ENCODE measurements around the gene USP25. TPM values are rescaled to one million over a fixed set of nuclear protein-coding genes. Genes with fewer than 3 reads are reported as not detected.

USP25 gene
- total RNA-seq, 3 donors from 2014 or later (not counting 1 experiment from before 2014, with no cell fraction given): 67.0 to 95.4 (median 76.4) TPM

DNA sequence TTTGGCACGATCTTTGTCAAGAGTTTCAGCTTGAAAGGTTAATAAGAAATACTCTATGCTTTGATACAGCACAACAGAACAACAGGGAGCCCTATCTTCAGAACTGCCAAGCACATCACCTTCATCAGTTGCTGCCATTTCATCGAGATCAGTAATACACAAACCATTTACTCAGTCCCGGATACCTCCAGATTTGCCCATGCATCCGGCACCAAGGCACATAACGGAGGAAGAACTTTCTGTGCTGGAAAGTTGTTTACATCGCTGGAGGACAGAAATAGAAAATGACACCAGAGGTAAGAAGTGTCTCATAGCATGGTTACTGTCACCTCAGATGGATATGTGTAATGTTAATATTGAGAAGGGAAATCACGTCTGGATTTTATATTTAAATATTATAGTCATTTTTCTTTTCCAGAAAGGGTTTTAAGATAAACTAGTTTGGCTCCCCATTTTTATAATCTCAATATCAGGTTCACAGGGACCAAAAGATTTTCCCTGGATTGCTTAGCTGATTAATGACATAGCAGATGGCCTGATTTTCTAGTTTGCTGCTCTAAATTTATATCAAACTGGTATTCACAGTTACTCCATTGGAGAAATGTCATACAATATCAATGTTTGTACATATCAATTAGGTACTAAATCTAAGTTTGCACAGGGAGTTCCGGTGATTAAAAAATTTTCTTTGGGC lies 97.3 kb downstream of the USP25 start:
- Histone ChIP-seq H3K36me3 (ENCODE audit: control insufficient read depth, insufficient read depth, low read length) (peaks cover 26% of the 10 kb centered on the region), H3K4me3 (ENCODE audit: low read length) (no peak overlapping the region), H3K27me3 (ENCODE audit: control insufficient read depth, insufficient read depth, low read length) (no peaks in the 10 kb centered on the region), H3K4me1 (ENCODE audit: control insufficient read depth, insufficient read depth, low read length) (peaks cover 5% of the 10 kb centered on the region), H3K27ac (ENCODE audit: low read length) (no peak overlapping the region), H3K9me3 (ENCODE audit: control insufficient read depth, insufficient read depth, low read length) (no peaks in the 10 kb centered on the region)
- Mint-ChIP-seq H3K4me3 (no peak overlapping the region), H3K9me3 (no peaks in the 10 kb centered on the region), H3K36me3 (peaks cover 5% of the 10 kb centered on the region), H3K27ac (peak overlapping the region in 1 of 2 donors; percentile 52), H3K27me3 (ENCODE audit: low read depth in 2 of 2) (no peaks in the 10 kb centered on the region), H3K4me1 (peaks cover 33 to 37% of the 10 kb centered on the region in 2 donors)
- ATAC-seq: no peak
- no peak for DNase-seq
- intact Hi-C loops (cut with micrococcal nuclease): no loop called here
- WGBS (ENCODE audit: insufficient coverage): 99% methylated on average over 5 of the region's 8 CpGs
- TF ChIP-seq, protein P1, sequence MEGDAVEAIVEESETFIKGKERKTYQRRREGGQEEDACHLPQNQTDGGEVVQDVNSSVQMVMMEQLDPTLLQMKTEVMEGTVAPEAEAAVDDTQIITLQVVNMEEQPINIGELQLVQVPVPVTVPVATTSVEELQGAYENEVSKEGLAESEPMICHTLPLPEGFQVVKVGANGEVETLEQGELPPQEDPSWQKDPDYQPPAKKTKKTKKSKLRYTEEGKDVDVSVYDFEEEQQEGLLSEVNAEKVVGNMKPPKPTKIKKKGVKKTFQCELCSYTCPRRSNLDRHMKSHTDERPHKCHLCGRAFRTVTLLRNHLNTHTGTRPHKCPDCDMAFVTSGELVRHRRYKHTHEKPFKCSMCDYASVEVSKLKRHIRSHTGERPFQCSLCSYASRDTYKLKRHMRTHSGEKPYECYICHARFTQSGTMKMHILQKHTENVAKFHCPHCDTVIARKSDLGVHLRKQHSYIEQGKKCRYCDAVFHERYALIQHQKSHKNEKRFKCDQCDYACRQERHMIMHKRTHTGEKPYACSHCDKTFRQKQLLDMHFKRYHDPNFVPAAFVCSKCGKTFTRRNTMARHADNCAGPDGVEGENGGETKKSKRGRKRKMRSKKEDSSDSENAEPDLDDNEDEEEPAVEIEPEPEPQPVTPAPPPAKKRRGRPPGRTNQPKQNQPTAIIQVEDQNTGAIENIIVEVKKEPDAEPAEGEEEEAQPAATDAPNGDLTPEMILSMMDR (IDR thresholded peaks at IDR 0.05): no peak

DNA sequence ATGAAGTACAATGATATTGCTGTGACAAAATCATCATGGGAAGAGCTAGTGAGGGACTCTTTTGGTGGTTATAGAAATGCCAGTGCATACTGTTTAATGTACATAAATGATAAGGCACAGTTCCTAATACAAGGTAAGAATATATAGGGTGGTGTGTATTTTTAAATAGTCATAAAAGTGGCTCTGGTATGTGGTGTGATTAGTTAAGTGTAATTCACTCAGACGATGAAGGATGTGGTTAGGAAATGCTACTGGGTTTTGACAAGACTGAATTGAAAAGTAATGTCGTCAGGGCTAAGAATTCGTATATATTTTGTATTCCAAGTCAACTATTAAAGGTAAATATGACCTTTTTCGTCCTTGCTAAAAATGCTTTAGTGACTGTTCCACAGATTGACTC lies 101.7 kb downstream of the USP25 start:
- TF ChIP-seq, protein P1 (IDR thresholded peaks at IDR 0.05): no peak
- peaks cover 14 to 20% of the 10 kb centered on the region in 2 donors for H3K4me1 Mint-ChIP-seq
- H3K9me3 Mint-ChIP-seq: no peaks in the 10 kb centered on the region
- Histone ChIP-seq H3K36me3 (ENCODE audit: control insufficient read depth, insufficient read depth, low read length) (peaks cover 53% of the 10 kb centered on the region), H3K4me3 (ENCODE audit: low read length) (no peak overlapping the region), H3K9me3 (ENCODE audit: control insufficient read depth, insufficient read depth, low read length) (no peaks in the 10 kb centered on the region), H3K27me3 (ENCODE audit: control insufficient read depth, insufficient read depth, low read length) (no peaks in the 10 kb centered on the region), H3K27ac (ENCODE audit: low read length) (no peak overlapping the region), H3K4me1 (ENCODE audit: control insufficient read depth, insufficient read depth, low read length) (no peaks in the 10 kb centered on the region)
- H3K36me3 Mint-ChIP-seq: peaks cover 5% of the 10 kb centered on the region
- no peak for DNase-seq
- peak overlapping the region; percentile 33 to 68 for H3K27ac Mint-ChIP-seq
- H3K4me3 Mint-ChIP-seq: peak overlapping the region; percentile 56
- no peaks in the 10 kb centered on the region for H3K27me3 Mint-ChIP-seq (ENCODE audit: low read depth in 2 of 2)
- 64% methylated on average over 4 of the region's 4 CpGs for WGBS (ENCODE audit: insufficient coverage)
- intact Hi-C loops (cut with micrococcal nuclease): no loop called here
- ATAC-seq: peak; percentile 58 to 86 (median 70)

DNA sequence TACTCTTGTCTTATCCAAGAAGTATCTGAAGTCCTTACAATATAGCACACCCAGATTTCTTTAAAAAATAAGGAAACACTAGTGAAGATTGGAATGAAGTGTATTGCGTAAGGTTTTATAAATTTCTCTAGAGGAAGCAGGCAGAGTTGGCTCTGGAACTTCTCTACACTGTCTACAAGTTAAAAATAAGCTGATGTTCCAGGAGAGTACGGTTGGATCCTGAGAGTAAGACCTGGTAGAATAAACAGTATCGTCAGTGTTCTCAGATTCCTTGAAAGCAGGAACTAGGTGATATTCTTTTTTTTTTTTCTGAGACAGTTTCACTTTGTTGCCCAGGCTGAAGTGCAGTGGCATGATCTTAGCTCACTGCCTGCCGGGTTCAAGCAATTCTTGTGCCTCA lies 107.9 kb downstream of the USP25 start:
- Mint-ChIP-seq H3K27me3 (ENCODE audit: low read depth in 2 of 2) (no peaks in the 10 kb centered on the region), H3K4me3 (no peak overlapping the region), H3K9me3 (no peaks in the 10 kb centered on the region), H3K4me1 (peaks cover 0 to 5% of the 10 kb centered on the region in 2 donors), H3K27ac (no peak overlapping the region), H3K36me3 (no peaks in the 10 kb centered on the region)
- no peak for ATAC-seq
- Histone ChIP-seq H3K36me3 (ENCODE audit: control insufficient read depth, insufficient read depth, low read length) (peaks cover 52% of the 10 kb centered on the region), H3K4me1 (ENCODE audit: control insufficient read depth, insufficient read depth, low read length) (no peaks in the 10 kb centered on the region), H3K27me3 (ENCODE audit: control insufficient read depth, insufficient read depth, low read length) (no peaks in the 10 kb centered on the region), H3K9me3 (ENCODE audit: control insufficient read depth, insufficient read depth, low read length) (no peaks in the 10 kb centered on the region), H3K27ac (ENCODE audit: low read length) (no peak overlapping the region), H3K4me3 (ENCODE audit: low read length) (no peak overlapping the region)
- no peak for DNase-seq
- TF ChIP-seq, protein P1 (IDR thresholded peaks at IDR 0.05): no peak
- 87% methylated on average over 4 of the region's 4 CpGs for WGBS (ENCODE audit: insufficient coverage)
- intact Hi-C loops (cut with micrococcal nuclease): no loop called here

DNA sequence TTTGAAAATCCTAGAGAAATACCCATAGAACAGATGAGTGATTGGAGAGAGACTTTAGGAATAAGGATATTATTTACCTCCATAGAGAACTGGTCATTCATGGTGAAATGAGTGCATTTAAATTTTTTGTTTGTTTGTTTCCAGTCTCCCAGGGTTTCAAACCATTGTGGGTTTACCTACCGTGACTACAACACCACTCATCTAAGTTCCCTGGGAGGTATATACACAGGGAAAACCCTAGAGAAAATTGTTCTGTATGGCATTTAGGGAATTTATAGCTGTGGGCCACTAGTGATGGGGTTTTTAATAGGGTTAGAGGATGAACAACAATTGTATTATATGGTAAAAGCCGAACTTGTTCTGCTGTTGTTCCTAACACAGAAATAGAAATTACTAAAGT lies 109.2 kb downstream of the USP25 start:
- peaks cover 0 to 5% of the 10 kb centered on the region in 2 donors for H3K4me1 Mint-ChIP-seq
- no CpG with 5 or more reads among the region's 2 CpGs for WGBS (ENCODE audit: insufficient coverage)
- H3K36me3 Mint-ChIP-seq: no peaks in the 10 kb centered on the region
- no peak overlapping the region for H3K27ac Mint-ChIP-seq
- Histone ChIP-seq H3K4me3 (ENCODE audit: low read length) (no peak overlapping the region), H3K27ac (ENCODE audit: low read length) (no peak overlapping the region), H3K36me3 (ENCODE audit: control insufficient read depth, insufficient read depth, low read length) (peaks cover 48% of the 10 kb centered on the region), H3K27me3 (ENCODE audit: control insufficient read depth, insufficient read depth, low read length) (no peaks in the 10 kb centered on the region), H3K4me1 (ENCODE audit: control insufficient read depth, insufficient read depth, low read length) (no peaks in the 10 kb centered on the region), H3K9me3 (ENCODE audit: control insufficient read depth, insufficient read depth, low read length) (no peaks in the 10 kb centered on the region)
- no peaks in the 10 kb centered on the region for H3K9me3 Mint-ChIP-seq
- H3K27me3 Mint-ChIP-seq (ENCODE audit: low read depth in 2 of 2): no peaks in the 10 kb centered on the region
- intact Hi-C loops (cut with micrococcal nuclease): no loop called here
- ATAC-seq (no peak), DNase-seq (no peak)
- no peak overlapping the region for H3K4me3 Mint-ChIP-seq
- TF ChIP-seq, protein P1 (IDR thresholded peaks at IDR 0.05): no peak
